GM18520 (cell line): ENCODE results near the gene APOD.

Experiments
- ATAC-seq: cut with Tn5 transposase; IDR thresholded peaks from one replicate; pipeline ENCODE4 v1.9.1; 2021; ENCODE audit not compliant: unreplicated experiment

Gene APOD

DNA sequence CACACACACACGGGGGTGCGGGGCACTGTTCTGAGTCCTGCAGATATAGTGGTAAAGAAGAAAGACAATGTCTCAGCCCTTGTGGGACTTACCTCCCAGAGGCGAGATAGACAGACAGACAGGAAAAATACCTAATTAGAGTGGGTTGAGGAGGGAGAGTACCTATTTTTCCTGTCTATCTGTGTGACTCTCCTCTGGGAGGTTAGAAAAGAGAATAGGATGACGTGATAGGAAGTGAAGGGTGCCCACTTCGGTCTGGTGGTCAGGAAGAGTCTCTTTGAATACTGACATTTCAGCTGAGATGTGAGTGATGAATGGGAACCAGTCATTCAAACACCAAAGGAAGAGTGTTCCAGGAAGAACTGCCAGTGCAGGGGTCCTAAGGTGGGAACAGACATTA is 4.1 kb upstream of the APOD start:
- no peak for ATAC-seq

DNA sequence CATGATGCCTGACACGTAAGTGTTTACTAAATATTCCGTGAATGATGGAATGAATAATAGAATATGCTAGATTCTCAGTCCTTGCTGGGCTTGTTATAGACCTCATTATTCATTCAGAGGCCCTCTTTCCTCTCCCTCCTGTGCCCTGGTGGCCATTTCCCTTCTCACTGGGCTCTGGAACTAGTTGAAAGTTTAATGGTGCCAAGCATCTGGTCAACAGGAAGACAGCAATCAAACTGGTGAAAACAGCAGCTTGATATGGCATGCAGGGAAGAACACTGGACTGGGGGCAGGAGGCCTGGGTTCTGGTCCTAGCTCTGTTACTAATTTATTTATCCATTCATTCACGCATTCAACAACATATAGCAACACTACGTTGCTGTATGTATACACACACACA is 3.7 kb upstream of the APOD start:
- no peak for ATAC-seq

DNA sequence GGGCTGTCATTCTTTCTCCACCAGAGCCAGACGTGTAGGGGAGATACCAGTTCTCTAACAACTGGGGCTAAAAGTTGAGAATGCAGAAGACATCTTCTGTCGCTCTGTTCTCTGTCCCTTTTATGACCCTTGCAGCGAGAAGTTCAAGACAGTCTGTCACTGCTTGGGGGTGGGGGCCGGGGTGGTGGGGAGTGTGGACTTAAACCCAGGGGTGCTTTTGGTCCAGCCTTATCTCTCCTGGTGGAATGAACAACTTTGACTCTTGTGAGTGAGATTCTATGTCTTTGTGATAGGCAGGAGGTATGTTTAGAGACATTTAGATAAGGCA is 767 bp upstream of the APOD start:
- ATAC-seq, result no peak

DNA sequence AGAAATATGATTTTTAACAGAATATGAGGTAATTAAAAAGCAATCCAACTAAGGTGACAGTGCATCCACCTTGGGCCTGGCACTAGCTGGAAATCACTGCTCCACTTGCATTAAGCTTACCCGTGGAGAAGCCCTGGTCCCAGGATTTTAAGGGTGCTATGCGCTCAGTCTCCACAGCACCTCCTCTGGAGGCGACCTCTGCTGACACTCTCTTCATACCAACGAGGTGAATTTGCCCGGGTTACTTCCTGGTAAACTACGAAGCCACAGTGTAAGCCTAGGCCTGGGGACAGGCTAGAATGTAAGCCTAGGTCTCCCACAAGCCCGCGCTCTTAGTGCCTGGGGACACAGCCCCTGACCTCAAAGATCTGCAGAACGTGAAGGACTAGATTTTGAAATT is 793 bp downstream of the APOD start:
- ATAC-seq, result no peak

DNA sequence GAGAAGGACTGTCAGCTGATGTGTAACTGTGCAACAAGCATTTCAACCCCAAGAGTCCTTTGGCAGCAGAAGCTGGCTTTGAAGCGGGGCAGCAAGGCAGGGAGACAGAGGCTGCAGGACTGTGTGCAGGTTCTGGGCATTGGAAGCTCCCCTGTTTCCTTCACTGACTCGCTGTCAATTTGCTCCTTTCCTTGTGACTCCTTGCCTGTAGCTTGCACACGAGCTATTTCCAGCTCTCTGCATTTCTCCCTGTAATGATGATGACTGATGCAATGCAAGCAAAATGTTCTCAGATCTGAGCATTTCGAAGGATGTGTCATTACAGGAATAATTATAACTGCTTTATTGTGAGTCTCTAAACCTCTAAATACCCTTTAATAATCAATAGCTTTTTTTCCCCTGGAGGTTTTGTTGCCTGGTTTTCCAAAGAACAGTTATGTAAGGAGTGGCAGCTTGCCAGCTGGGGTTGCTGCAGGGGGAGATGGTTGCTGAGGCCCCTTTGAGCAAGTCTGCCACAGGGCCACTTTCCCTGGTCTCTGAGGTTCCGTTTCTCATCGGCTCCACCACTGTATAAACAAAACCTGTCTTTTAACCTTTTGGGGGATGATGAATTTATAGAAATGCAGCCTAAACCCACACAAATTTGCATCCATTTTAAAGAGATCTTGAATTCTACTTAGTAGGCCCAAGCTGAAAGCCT is 2.8 kb downstream of the APOD start:
- no peak for ATAC-seq

DNA sequence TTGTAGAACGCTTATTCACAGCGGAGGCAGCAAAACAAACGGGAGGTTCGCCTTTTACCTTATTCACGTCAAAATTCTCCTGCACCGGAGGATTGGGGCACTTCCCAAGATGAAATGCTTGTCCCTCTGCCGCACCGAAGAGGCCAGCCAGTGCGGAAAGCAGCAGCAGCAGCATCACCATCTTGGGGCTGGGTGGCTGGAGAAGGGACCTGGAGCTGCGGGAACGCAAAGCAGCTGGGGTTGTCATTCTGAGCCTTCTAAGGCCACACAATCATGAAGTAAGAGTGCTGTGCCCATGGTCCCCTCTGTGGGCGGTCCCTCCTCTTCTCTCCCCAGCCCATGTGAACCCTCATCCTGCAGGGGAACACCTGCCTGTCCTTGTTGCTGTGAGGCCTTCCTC is 4.5 kb downstream of the APOD start:
- no peak for ATAC-seq

DNA sequence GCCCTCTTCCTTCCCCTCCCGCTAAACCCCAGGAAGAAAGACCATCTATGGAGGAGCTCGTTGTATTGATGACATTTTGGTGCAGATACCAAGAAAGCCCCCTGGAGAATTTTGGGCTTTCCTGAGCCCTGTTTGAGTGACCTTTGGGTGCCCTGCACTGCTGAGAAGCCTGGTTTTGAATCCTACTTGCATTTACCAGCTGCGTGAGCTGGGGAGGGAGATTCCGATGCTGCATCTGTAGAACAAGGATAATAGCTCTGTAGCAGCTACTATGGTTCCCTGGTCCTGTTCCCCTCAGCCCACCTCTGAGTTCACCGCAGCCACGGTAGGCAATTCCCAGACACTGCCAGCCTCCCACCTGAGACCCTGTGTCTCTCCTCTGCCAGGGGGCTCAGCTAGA is 5.2 kb downstream of the APOD start:
- ATAC-seq, result no peak

DNA sequence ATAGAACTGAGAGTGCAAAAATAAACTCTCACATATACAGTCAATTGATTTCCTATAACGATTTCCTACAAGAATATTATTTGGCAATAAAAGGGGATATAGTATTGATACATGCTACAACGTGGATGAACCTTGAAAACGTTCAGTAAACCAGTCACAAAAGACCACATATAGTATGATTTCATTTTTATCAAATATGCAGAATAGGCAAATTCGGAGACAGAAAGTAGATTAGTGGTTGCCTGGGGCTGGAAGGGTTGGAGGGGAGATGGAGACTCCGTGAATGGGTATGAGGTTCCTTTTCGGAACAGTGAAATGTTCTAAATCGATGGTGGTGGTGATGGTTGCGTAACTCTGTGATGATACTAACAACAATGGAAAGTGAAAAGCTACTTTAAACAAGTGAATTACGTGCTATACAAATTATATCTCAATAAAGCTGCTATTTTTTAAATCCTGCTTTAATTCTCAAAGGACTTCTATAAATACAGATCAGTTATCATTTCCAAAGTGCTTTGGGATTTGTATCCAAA is 6.0 kb downstream of the APOD start:
- no peak for ATAC-seq

DNA sequence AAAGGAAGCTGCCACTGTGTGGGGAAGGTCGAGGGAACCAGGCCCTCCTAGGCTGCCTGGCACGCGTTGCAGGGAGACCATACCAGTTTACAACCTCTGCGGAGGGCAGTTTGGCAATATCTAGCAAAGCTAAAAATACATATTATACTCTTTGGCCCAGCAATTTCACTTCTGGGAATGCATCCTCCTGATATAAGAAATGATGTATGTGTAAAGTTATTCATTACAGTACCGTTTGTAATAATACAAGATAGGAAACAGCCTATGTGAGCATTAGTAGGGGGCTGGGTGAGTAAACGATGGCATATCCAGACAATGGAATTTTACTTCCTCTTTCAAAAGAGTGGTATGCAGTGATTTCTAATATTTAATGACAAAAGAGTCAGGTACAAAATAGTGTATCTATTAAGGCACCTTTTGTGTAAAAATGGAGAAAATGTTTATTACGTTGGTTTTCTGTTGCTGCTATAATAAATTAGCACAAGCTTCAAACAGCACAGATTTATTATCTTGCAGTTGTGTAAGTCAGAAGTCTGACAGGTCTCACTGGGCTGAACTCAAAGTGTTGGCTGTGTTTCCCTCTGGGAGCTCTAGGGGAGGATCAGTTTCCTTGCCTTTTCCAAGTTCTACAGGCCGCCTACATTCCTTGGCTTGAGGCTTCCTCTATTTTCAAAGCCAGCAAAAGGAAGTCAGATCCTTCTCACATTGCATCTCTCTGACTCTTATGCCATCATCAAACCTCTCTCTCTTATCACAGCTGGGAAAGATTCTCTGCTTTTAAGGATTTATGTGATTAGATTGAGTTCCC is 9.0 kb downstream of the APOD start:
- ATAC-seq, result no peak

DNA sequence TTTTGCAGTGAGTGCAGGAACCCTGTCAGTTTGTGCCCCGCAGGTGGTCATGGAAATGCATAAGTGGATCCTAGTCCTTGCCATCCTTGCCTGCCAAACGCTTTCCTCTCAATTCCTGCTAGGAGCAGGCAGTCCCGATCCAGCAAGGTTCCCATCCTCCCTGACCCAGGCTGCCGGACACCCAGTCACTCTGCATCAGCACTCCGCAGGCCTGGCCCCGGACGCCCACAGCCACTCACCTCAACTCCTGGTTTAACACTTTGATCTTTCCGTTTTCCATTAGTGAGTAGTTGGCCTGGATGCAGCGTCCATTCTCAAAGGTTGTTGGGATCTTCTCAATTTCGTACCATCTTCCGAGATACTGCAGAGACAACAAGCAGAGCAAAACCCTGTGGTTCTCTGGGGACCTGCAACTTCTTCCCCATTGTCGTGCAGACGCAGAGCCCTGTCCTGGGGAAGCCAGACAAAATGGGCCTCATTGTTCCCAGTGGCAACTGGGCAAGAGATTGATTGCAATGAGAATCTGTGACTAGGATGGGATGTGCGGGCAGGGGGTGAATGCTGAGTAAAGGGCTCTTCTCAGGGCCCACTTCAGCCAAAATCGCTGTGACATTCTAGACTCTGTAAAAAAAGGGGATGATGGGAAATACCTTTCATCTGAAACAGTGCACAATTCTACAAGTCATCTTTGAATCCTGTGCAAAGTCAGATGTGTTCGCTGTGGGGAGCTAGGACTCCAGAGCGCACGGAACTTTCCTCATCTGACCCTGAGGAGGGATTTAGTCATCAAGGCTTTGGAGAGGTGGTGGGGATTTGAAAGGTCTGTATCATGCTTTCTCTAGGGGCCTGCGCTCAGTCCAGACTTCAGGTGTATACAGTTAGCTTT is 9.9 kb downstream of the APOD start:
- ATAC-seq, result no peak

DNA sequence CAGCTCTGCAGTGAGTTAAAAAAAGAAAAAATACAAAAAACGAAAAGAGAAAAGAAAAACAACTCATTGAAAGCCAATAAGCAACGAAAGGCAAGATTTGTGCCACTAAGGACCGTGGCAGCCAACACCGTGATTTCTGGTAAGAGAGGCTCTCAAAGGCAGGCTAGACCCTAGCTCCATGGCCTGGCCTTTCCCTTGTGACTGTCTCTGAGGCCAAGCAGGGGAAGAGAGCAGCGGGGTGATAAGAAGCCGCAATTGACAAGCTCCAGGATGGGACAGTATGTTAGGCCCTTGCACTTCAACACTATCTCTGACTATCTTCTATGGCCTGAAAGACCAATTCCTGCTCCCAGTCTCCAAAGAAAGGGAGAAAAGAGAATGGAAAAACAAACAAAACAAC is 12.4 kb downstream of the APOD start:
- ATAC-seq, result no peak

DNA sequence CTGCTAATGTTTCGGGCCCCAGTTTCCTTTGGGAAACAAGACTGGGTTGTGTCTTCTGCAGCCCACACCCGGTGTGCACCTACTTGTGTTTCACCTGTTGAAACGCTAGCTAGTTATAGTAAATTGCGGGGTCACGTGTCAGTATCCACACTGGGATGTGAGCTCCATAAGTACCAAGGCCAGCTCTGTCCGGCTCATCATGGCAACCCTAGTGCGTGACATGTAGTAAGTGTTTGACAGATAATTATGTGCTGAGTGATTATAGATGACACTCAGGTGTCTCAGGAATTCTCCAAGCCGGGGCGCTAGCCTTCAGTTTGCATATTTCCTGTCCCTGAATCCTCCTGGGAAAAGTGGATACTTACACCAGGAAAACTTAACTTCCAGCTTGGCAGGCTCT is 12.8 kb downstream of the APOD start:
- no peak for ATAC-seq

DNA sequence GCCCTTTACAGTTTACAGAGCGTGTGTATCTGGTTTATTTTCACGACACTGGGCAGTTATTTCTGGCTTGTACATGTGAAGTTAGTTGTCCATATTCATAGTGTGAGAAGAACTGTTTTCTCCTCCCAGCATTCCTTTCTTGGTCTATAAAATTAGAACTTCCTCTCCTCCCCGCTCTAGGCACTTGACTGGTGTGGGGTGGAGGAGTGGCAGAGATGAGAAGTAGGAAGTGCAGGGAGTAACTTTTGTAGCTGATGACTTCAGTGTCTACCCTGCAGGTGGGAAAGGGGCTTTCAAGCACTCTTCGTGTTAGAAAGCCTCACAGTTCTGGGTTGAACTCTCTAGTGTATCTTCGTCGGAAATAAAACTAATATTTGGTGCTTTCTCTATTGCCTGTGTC is 13.4 kb downstream of the APOD start:
- ATAC-seq, result no peak

DNA sequence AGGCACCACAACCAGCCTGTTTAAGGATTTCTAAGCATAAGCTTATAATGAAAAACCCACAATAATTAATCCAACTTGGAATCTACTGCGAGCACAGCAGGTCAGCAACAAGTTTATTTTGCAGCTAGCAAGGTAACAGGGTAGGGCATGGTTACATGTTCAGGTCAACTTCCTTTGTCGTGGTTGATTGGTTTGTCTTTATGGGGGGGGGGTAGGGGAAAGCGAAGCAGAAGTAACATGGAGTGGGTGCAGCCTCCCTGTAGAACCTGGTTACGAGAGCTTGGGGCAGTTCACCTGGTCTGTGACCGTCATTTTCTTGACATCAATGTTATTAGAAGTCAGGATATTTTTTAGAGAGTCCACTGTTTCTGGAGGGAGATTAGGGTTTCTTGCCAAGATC is 15.1 kb downstream of the APOD start:
- no peak for ATAC-seq

DNA sequence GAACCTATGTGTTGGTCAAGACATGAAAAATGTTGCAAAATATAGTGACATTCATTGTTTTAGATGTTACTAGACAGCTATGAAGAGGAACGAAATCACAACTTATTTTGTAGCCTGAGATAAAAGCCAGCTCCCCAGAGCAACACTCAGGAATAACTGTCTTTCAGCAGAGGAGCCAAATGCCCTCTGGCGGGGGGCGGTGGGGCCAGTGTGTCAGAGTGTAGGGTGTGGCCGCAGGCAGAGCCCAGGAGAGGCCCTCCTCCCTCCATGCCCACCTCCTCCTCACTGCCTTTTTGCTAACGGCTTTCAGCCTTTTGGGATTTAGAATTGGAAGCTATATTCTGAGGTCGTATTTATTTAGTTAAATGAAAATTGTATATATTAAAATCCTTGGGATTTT is 16.9 kb downstream of the APOD start:
- no peak for ATAC-seq

DNA sequence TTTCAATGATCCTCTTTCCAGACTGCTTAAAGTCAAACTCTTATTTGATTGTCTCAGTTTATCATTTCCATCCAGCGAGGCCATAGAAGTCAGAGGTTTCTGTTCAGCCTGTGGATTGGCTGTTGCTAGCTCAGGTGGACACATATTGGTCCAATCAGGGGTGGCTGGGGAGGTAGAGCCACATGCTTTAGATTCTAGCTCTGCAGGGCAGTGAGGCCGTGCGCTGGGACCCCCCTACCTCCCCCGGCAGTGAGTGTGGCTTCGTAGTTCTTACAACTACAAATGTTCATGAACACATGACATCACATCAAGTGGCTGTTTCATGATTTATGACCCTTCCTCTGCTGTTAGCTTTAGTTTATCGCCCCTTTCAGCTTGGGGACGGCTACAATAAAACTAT is 18.0 kb downstream of the APOD start:
- ATAC-seq, result no peak

DNA sequence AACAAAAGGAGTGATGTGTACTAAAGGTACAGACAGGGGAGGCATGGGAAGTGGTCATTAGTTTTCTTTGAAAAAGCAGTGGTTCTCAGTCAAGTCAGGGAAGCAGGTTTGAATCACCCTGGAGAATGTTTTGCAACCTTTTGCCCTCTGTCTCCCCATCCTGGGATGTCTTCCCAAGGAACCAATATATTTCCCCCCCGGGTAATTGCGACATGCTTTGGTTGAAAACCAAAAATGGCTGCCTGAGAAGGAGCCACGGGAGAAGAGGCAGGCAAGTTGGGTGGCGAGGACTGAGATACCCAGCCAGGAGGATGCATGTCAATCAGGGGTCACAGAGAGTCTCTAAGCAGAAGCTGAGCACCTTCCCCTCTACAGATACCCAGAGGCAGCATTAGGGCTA is 20.4 kb downstream of the APOD start:
- ATAC-seq, result no peak

DNA sequence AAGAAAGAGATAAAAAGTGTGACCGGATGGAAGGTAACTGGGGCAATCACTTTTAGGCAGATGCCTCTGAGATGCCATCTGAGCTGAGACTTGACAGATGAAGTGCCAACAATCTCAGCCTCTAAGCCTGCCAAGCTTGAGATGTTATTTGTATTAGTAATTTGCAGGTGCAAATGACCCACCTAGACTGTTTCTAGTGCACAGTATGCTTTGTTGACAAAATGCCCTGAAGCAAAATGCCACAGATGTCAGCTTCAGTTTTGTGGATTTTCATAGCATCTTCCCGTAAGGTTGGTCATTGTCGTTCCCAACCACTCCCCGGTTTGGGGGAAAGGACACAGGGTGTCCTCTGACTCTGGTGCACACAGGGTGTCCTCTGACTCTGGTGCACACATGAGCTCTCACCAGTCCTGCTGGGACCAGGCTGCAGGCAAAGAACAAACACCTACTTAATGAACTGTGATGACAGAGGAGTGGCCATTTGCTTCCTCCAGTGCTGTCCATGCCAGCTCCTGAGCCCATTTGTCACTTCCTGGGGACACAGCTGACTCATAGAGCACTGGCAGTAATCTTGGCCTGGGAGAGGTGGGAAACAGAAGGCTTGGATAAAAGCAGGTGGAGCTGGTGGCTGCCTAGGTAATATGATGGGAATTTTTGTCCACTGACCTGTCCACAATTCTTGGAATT is 23.9 kb downstream of the APOD start:
- ATAC-seq, result no peak

DNA sequence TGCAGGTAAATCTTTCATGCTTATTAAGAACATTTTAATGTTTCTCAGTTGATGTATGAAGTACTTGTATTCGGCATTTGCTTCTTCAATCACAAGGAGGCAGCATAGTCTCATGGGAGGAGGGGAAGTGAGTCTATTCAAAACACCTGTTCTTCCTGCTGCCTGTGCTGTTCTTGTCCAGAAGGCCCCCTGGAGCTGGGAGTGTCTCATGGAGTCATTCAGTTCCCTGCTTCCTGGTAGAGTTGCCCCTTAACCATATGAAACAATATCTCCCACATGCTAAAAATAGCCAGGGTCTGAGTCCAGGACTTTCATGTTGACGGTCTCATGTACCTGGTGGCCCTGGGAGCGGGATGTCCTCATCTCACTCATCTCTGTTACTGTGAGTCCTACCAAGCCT is 25.1 kb downstream of the APOD start:
- no peak for ATAC-seq

DNA sequence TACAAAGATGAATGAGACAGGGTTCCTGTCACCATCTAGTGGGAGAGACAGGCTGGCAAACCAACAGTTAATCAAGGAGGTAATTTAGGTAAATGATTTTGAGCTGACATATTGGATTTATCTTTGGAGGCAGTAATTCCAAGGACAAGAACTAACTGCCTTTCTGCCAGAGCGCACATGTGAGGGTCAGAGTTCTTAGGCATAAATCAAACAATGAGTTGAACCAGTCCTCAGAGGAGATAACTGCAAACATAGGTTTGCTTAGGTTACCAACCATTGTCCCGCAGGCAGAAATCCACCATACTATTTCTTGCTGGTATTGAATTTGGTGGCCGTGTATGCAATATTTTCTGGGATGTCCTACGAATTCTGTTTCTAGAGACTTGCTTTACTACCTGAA is 26.4 kb downstream of the APOD start:
- ATAC-seq, result no peak

DNA sequence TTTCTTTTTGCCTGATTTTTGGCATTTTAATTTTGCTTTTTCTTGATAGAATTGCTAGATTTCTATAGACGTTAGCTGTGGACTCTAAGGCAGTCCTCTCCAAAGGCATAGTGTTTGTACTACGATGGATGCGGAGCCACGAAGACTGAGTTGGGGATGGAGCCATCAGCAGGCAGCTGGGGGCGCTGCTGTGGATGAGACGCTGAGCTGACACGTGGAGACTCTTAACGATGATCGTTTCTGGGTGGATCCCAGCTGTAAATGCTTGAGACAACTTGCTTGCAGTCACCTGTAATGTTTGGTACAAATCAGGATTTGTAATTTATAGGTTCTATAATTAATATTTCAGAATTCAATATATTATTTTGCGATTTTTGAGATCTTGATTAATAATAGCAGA is 27.4 kb downstream of the APOD start:
- ATAC-seq, result no peak
